Neural progenitor cell (in vitro differentiated cells): ENCODE results near the gene PITPNC1.

Experiments
- EZH2 ChIP-seq: fragments of 200-600 bp; sonication (generic); IDR thresholded peaks from 2 replicates; pipeline ENCODE4 v1.6.1; 2017; ENCODE audit warnings: antibody characterized with exemption, mild to moderate bottlenecking, moderate library complexity
- EZH2phosphoT487 ChIP-seq: fragments of 200-600 bp; sonication (generic); IDR thresholded peaks from 2 replicates; pipeline ENCODE4 v1.6.1; 2017; ENCODE audit warnings: antibody characterized with exemption
- TF ChIP-seq, protein P1 (sequence below): fragments of 200-600 bp; sonication (generic); IDR thresholded peaks from 2 replicates; pipeline ENCODE4 v1.5.1; 2017; ENCODE audit warnings: antibody characterized with exemption, mild to moderate bottlenecking

GRCh38 chr17:67602444-67602843 is 225.4 kb downstream of the PITPNC1 start:
- TF ChIP-seq, protein P1, sequence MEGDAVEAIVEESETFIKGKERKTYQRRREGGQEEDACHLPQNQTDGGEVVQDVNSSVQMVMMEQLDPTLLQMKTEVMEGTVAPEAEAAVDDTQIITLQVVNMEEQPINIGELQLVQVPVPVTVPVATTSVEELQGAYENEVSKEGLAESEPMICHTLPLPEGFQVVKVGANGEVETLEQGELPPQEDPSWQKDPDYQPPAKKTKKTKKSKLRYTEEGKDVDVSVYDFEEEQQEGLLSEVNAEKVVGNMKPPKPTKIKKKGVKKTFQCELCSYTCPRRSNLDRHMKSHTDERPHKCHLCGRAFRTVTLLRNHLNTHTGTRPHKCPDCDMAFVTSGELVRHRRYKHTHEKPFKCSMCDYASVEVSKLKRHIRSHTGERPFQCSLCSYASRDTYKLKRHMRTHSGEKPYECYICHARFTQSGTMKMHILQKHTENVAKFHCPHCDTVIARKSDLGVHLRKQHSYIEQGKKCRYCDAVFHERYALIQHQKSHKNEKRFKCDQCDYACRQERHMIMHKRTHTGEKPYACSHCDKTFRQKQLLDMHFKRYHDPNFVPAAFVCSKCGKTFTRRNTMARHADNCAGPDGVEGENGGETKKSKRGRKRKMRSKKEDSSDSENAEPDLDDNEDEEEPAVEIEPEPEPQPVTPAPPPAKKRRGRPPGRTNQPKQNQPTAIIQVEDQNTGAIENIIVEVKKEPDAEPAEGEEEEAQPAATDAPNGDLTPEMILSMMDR: no peak
- TF ChIP-seq EZH2 (no peak), EZH2phosphoT487 (no peak)
